Measurements from ENCODE around the gene ABCC11.

Gene ABCC11

DNA sequence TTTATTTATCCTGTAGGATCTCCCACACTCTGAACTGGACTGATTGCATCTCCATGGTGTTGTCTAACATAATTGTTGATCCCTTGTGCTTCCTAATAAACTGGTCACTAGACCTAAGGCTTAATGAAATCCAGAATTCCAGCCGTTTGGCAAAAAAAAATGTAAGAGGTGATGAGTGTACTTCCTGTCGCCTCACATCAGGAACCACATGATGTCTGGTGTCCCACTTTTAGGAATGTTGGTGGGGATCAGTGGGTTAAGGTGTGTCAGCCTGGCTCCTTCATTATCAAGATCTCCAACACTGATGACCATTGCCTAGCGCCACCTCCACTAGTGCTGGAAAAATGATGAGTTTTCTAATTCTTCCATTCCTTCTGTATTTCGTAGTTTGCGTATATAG, 21.9 kb downstream of the ABCC11 start:
- H3K4me3 ChIP-seq (ENCODE audit: low read length): no peak overlapping the region
- WGBS: 90% methylated on average over 4 of the region's 5 CpGs
- no peaks in the 10 kb centered on the region for H3K9me3 ChIP-seq (ENCODE audit: insufficient read depth, low read depth, low read length)
- no peak overlapping the region for H3K27ac ChIP-seq (ENCODE audit: low read depth, low read length)
- no peak overlapping the region for H3K9ac ChIP-seq (ENCODE audit: low read depth, low read length)
- H3K27me3 ChIP-seq (ENCODE audit: insufficient read depth, low read length): no peaks in the 10 kb centered on the region
- no peaks in the 10 kb centered on the region for H3K4me1 ChIP-seq (ENCODE audit: insufficient read depth, low read length)
- H3K36me3 ChIP-seq (ENCODE audit: insufficient read depth, low read length): no peaks in the 10 kb centered on the region

DNA sequence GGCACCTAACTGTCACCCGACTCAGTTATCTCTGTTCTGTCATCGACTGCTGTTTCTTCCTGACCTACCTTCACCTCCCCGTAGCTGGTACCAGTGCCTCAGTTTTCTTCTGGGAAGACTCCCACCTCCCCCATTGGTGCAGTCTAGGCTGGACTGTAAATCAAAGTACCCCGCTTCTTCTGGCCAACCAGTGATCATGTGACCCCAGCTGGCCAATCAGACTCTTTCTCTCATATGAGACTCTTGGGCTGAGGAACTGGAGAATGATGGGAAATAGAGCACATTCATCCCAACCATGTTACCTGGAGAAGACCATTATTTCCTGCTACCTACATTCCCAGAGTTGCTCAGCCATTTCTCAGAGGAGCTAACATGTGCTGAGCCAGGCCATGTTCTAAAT, 23.8 kb downstream of the ABCC11 start:
- Histone ChIP-seq H3K4me3 (ENCODE audit: low read length) (no peak overlapping the region), H3K9ac (ENCODE audit: low read depth, low read length) (no peak overlapping the region), H3K27me3 (ENCODE audit: insufficient read depth, low read length) (no peaks in the 10 kb centered on the region), H3K9me3 (ENCODE audit: insufficient read depth, low read depth, low read length) (no peaks in the 10 kb centered on the region), H3K27ac (ENCODE audit: low read depth, low read length) (no peak overlapping the region), H3K36me3 (ENCODE audit: insufficient read depth, low read length) (no peaks in the 10 kb centered on the region), H3K4me1 (ENCODE audit: insufficient read depth, low read length) (no peaks in the 10 kb centered on the region)
- 92% methylated on average over 4 of the region's 4 CpGs for WGBS

DNA sequence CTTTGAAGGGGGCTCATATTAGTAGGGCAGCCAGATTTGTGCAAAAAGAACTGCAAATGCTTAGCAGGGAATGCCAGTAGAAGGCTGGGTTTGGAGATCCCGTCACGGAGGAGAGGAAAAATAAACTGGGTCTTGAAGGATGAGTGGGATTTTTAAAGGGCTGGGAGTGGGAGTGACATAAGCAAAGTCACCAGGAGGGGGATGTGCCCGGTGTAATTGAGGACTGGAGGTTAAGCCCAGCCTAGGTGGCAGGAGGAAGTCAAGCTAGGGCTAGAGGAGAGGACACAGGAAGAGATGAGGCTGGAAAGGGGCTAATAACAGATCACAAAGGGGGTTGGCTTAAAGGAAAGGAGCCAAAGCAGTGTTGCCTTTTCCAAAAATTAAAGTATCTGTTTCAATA, 26.4 kb downstream of the ABCC11 start:
- no peak overlapping the region for H3K9ac ChIP-seq (ENCODE audit: low read depth, low read length)
- H3K4me3 ChIP-seq (ENCODE audit: low read length): no peak overlapping the region
- no peaks in the 10 kb centered on the region for H3K4me1 ChIP-seq (ENCODE audit: insufficient read depth, low read length)
- no peaks in the 10 kb centered on the region for H3K9me3 ChIP-seq (ENCODE audit: insufficient read depth, low read depth, low read length)
- H3K27ac ChIP-seq (ENCODE audit: low read depth, low read length): no peak overlapping the region
- H3K36me3 ChIP-seq (ENCODE audit: insufficient read depth, low read length): no peaks in the 10 kb centered on the region
- H3K27me3 ChIP-seq (ENCODE audit: insufficient read depth, low read length): no peaks in the 10 kb centered on the region
- 81% methylated on average over 3 of the region's 3 CpGs for WGBS

DNA sequence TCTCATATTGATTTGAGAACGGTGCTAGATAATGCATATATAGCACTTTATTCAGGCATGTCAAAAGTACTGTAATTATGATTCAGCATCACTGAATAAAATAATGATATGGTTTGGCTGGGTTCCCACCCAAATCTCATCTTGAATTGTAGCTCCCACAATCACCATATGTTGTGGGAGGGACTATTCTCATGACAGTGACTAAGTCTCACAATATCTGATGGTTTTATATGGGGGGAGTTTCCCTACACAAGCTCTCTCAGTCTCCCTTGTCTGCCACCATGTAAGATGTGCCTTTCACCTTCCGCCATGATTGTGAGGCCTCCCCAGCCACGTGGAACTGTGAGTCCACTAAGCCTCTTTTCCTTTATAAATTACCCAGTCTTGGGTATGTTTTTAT, 28.9 kb downstream of the ABCC11 start:
- 75% methylated on average over 2 of the region's 3 CpGs for WGBS
- no peaks in the 10 kb centered on the region for H3K27me3 ChIP-seq (ENCODE audit: insufficient read depth, low read length)
- H3K36me3 ChIP-seq (ENCODE audit: insufficient read depth, low read length): no peaks in the 10 kb centered on the region
- H3K9me3 ChIP-seq (ENCODE audit: insufficient read depth, low read depth, low read length): no peaks in the 10 kb centered on the region
- H3K4me3 ChIP-seq (ENCODE audit: low read length): no peak overlapping the region
- no peak overlapping the region for H3K9ac ChIP-seq (ENCODE audit: low read depth, low read length)
- H3K27ac ChIP-seq (ENCODE audit: low read depth, low read length): no peak overlapping the region
- H3K4me1 ChIP-seq (ENCODE audit: insufficient read depth, low read length): no peaks in the 10 kb centered on the region

DNA sequence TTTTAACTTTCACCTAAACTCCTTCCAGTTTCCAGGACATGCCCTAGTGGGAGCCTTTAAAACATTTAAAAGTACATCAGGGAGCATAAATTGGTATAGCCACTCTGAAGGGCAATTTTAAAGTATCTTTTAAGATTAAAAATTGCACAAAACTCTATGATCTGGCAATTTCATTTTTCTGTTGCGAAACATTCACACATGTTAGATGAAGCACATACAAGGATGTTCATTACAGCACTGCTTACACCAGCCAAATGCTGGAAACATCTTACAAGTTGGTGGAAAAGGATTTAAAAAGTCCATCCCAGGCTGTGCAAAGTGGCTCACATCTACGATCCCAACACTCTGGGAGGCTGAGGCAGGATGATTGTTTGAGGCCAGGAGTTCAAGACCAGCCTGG, 29.6 kb downstream of the ABCC11 start:
- Histone ChIP-seq H3K27me3 (ENCODE audit: insufficient read depth, low read length) (no peaks in the 10 kb centered on the region), H3K27ac (ENCODE audit: low read depth, low read length) (no peak overlapping the region), H3K36me3 (ENCODE audit: insufficient read depth, low read length) (no peaks in the 10 kb centered on the region), H3K4me3 (ENCODE audit: low read length) (no peak overlapping the region), H3K4me1 (ENCODE audit: insufficient read depth, low read length) (no peaks in the 10 kb centered on the region), H3K9ac (ENCODE audit: low read depth, low read length) (no peak overlapping the region), H3K9me3 (ENCODE audit: insufficient read depth, low read depth, low read length) (no peaks in the 10 kb centered on the region)
- 90% methylated on average over 2 of the region's 2 CpGs for WGBS

DNA sequence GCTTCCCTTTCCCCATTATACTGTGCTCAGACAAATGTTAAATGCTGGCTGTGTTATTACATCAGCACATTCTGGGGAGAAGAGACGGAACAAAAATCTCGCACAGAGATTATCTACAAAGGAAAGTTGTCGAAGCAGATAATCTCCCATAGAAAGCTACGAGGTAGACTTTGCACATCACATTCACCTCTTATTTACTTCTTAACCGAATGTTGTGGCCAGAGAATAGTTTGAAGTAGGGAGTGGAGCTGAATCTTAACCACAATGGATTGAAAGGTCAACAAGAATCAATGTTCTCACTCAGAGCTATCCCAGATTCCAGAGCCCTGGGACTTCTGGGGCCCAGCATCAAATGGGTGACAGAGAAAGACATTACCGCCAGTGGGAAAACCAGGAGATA, 31.6 kb downstream of the ABCC11 start:
- Histone ChIP-seq H3K9ac (ENCODE audit: low read depth, low read length) (no peak overlapping the region), H3K36me3 (ENCODE audit: insufficient read depth, low read length) (no peaks in the 10 kb centered on the region), H3K9me3 (ENCODE audit: insufficient read depth, low read depth, low read length) (no peaks in the 10 kb centered on the region), H3K4me1 (ENCODE audit: insufficient read depth, low read length) (no peaks in the 10 kb centered on the region), H3K4me3 (ENCODE audit: low read length) (no peak overlapping the region), H3K27me3 (ENCODE audit: insufficient read depth, low read length) (no peaks in the 10 kb centered on the region), H3K27ac (ENCODE audit: low read depth, low read length) (no peak overlapping the region)
- 86% methylated on average over 5 of the region's 6 CpGs for WGBS

DNA sequence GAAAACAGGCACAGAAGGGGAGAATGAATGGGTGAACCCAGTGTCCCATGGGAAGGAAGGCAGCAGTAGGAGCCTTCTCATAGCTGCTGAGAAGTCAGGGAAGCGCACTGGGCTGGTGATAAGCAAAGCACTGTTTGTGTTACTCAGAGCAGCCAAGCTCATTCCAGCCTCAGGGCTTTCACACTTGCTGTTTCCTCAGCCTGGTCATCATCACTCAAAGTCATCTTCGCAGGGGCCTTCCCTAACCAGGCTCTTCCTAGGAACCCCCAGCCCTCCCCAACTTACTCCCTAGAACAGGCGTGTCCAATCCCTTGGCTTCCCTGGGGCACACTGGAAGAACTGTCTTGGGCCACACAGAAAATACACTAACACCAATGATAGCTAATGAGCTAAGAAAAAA, 35.3 kb downstream of the ABCC11 start:
- no peaks in the 10 kb centered on the region for H3K36me3 ChIP-seq (ENCODE audit: insufficient read depth, low read length)
- H3K4me1 ChIP-seq (ENCODE audit: insufficient read depth, low read length): no peaks in the 10 kb centered on the region
- 94% methylated on average over 3 of the region's 3 CpGs for WGBS
- no peak overlapping the region for H3K4me3 ChIP-seq (ENCODE audit: low read length)
- no peaks in the 10 kb centered on the region for H3K9me3 ChIP-seq (ENCODE audit: insufficient read depth, low read depth, low read length)
- H3K27ac ChIP-seq (ENCODE audit: low read depth, low read length): no peak overlapping the region
- H3K27me3 ChIP-seq (ENCODE audit: insufficient read depth, low read length): no peaks in the 10 kb centered on the region
- H3K9ac ChIP-seq (ENCODE audit: low read depth, low read length): no peak overlapping the region

DNA sequence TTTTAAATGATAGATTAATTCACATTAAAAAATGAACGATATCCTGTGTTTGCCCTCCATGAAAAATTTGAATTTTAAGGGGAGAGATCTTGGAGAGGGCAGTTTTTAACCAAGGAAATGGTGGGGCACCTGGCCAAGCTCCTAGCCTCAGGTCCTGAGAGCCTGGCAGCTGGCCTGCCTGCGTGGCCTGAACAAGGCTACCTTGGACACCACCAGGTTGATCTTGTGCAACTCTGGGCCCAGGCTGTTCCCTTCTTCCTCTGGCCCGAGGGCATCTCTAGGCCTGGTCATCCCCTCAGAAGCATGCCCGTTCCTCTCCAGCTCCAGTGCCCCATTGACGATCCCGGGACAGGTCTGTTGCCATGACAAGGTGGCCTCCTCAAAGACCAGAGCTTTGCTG, 36.6 kb downstream of the ABCC11 start:
- Histone ChIP-seq H3K4me1 (ENCODE audit: insufficient read depth, low read length) (no peaks in the 10 kb centered on the region), H3K36me3 (ENCODE audit: insufficient read depth, low read length) (no peaks in the 10 kb centered on the region), H3K9ac (ENCODE audit: low read depth, low read length) (no peak overlapping the region), H3K27me3 (ENCODE audit: insufficient read depth, low read length) (no peaks in the 10 kb centered on the region), H3K27ac (ENCODE audit: low read depth, low read length) (no peak overlapping the region), H3K9me3 (ENCODE audit: insufficient read depth, low read depth, low read length) (no peaks in the 10 kb centered on the region), H3K4me3 (ENCODE audit: low read length) (no peak overlapping the region)
- WGBS: 91% methylated on average over 6 of the region's 6 CpGs

DNA sequence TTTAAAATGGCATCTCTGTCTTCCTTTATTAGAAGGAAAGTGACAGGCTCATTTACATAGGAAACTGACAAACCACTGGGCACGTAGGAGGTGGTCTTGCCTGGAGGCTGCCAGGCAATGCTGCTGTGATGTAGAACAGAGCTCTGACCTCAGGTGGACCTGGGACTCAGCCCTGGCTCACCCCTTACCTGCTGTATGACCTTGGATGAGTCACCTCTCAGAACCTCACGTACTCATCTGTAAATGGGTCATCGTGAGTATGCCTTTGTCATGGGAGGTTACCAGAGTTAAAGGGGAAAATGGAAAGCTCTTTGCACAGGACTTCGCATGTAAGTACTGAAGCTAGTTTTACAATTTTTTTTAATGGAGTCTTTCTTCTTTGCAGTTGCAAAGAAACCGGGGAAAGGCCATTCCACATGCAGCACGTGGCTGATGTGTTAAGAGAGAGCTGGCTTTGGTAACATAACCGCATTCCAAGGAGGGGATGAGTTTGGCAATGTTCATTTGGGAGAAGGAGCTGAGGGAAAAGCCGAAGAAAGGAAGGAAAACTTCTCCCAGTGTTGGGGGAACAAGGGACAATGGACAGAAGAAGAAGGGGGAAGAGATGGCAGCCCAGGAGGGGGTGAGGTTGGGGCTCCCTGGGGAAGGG, 40.6 kb downstream of the ABCC11 start:
- no peaks in the 10 kb centered on the region for H3K9me3 ChIP-seq (ENCODE audit: insufficient read depth, low read depth, low read length)
- H3K4me1 ChIP-seq (ENCODE audit: insufficient read depth, low read length): no peaks in the 10 kb centered on the region
- WGBS: 68% methylated on average over 8 of the region's 8 CpGs
- no peak overlapping the region for H3K4me3 ChIP-seq (ENCODE audit: low read length)
- H3K27ac ChIP-seq (ENCODE audit: low read depth, low read length): no peak overlapping the region
- no peaks in the 10 kb centered on the region for H3K27me3 ChIP-seq (ENCODE audit: insufficient read depth, low read length)
- H3K36me3 ChIP-seq (ENCODE audit: insufficient read depth, low read length): no peaks in the 10 kb centered on the region
- H3K9ac ChIP-seq (ENCODE audit: low read depth, low read length): no peak overlapping the region

DNA sequence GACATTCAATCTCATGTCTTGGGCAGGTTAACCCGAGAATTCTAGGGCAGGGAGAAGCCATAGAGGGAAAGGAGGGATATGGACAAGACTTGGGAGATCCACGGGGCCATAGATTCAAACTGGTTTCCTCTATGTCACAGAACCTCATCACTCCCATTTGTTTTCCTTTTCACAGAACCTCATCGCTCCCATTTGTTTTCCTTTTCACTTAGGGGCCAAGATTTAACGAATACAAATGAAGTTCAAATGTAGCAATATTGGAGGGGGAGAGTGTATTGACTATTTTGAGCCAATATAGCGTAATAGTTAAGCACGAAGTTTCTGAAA, 42.6 kb downstream of the ABCC11 start:
- Histone ChIP-seq H3K9ac (ENCODE audit: low read depth, low read length) (no peak overlapping the region), H3K4me1 (ENCODE audit: insufficient read depth, low read length) (no peaks in the 10 kb centered on the region), H3K9me3 (ENCODE audit: insufficient read depth, low read depth, low read length) (no peaks in the 10 kb centered on the region), H3K4me3 (ENCODE audit: low read length) (no peak overlapping the region), H3K36me3 (ENCODE audit: insufficient read depth, low read length) (no peaks in the 10 kb centered on the region), H3K27ac (ENCODE audit: low read depth, low read length) (no peak overlapping the region), H3K27me3 (ENCODE audit: insufficient read depth, low read length) (no peaks in the 10 kb centered on the region)
- 92% methylated on average over 6 of the region's 6 CpGs for WGBS

DNA sequence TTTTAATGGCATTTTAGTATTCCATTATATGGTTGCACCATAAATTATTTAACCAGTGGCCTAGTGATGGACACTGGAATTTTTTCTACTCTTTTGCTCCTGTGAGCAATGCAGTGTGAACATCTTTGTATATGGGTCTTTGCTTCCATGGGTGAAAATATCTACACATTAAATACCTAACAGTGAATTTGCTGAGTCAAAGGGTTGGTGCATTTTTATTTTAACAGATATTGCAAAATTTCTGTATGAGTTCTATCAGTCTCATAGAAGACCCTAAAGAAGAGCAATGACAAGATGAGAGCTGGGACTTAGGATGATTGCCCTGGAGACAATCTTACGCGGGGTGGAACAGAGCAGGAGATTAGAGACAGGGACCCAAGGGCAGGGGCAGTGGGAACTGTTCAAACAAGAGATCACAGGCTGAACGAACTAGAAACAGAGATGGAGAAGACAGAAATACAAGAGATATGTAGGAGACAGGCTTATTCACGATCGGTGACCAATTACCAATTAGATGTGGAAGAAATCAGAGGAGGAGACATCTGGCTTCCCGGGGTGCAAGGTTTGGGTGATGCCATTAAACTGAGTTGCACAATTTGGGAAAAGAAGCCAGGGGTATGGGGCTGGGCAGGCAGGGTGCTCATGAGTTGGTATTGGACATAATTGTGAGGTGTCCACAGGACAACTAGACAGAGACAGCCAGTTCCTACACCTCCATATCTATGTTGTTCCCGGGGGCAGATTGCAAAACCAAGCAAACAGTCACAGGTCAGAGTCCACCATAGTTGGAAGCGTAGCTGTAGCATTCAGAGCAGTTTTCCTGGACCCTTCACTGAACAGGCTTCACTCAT, 43.1 kb downstream of the ABCC11 start:
- Histone ChIP-seq H3K27me3 (ENCODE audit: insufficient read depth, low read length) (no peaks in the 10 kb centered on the region), H3K4me1 (ENCODE audit: insufficient read depth, low read length) (no peaks in the 10 kb centered on the region), H3K27ac (ENCODE audit: low read depth, low read length) (no peak overlapping the region), H3K4me3 (ENCODE audit: low read length) (no peak overlapping the region), H3K9me3 (ENCODE audit: insufficient read depth, low read depth, low read length) (no peaks in the 10 kb centered on the region), H3K36me3 (ENCODE audit: insufficient read depth, low read length) (no peaks in the 10 kb centered on the region), H3K9ac (ENCODE audit: low read depth, low read length) (no peak overlapping the region)
- WGBS: 93% methylated on average over 8 of the region's 8 CpGs
